Smooth muscle cell (in vitro differentiated cells): ENCODE data around the gene NRGN. TPM values are rescaled to one million over a fixed set of nuclear protein-coding genes. Genes with fewer than 3 reads are reported as not detected.

Source experiments
- DNase-seq: peaks from one replicate; lab custom pipeline; 2025; ENCODE audit not compliant: unreplicated experiment; lab: John Stamatoyannopoulos, UW
- H2AFZ ChIP-seq: fragments of 200-600 bp; sonication (generic); 2 replicates; pipeline ENCODE4 v1.6.0; 2016; ENCODE audit warnings: antibody characterized with exemption, low read depth, mild to moderate bottlenecking
- H3F3A ChIP-seq: fragments of 200-600 bp; sonication (generic); 2 replicates; pipeline ENCODE4 v1.6.0; 2017; ENCODE audit warnings: antibody characterized with exemption, low read depth
- H3K27ac ChIP-seq: fragments of 200-600 bp; sonication (generic); 2 replicates; pipeline ENCODE4 v1.5.1; 2016; ENCODE audit warnings: low read depth, mild to moderate bottlenecking
- H3K27me3 ChIP-seq: fragments of 200-600 bp; sonication (generic); 2 replicates; pipeline ENCODE4 v1.6.1; 2016; ENCODE audit warnings: low read depth, mild to moderate bottlenecking
- H3K36me3 ChIP-seq: fragments of 200-600 bp; sonication (generic); 2 replicates; pipeline ENCODE4 v1.5.1; 2016; ENCODE audit warnings: low read depth
- H3K4me1 ChIP-seq: fragments of 200-600 bp; sonication (generic); 2 replicates; pipeline ENCODE4 v1.5.1; 2016; ENCODE audit warnings: low read depth
- H3K4me2 ChIP-seq: fragments of 200-600 bp; sonication (generic); 2 replicates; pipeline ENCODE4 v1.6.0; 2016; ENCODE audit warnings: mild to moderate bottlenecking
- H3K4me3 ChIP-seq: fragments of 200-600 bp; sonication (generic); 2 replicates; pipeline ENCODE4 v1.5.1; 2016; ENCODE audit warnings: mild to moderate bottlenecking
- H3K79me2 ChIP-seq: fragments of 200-600 bp; sonication (generic); 2 replicates; pipeline ENCODE4 v1.6.0; 2016; ENCODE audit warnings: low read depth, mild to moderate bottlenecking
- H3K9ac ChIP-seq: fragments of 200-600 bp; sonication (generic); 2 replicates; pipeline ENCODE4 v1.6.0; 2016; ENCODE audit warnings: low read depth
- H3K9me3 ChIP-seq: fragments of 200-600 bp; sonication (generic); replicated peaks from 2 replicates; pipeline ENCODE4 v1.5.1; 2016; ENCODE audit warnings: low read depth
- H4K20me1 ChIP-seq: fragments of 200-600 bp; sonication (generic); 2 replicates; pipeline ENCODE4 v1.6.0; 2016; ENCODE audit warnings: low read depth
- WGBS: methylation state at CpG from one replicate; pipeline ENCODE4 v1.1.7; 2016; ENCODE audit warnings: low lambda C conversion rate; 5-methylcytosine and 5-hydroxymethylcytosine counted together
- polyA plus RNA-seq: library from polyadenylated mRNA; unstranded; fragments of >200 nt; fragmentation: Nextera tagmentation; extraction: Ambion mirVana; gene quantifications from 2 replicates; pipeline ENCODE4 v1.2.1, GENCODE V29; 2016
- total RNA-seq: library from RNA; depleted of rRNA; stranded (reverse); fragments of >200 nt; gene quantifications from 2 replicates; pipeline ENCODE4 v1.2.3, GENCODE V29; 2014
- TF ChIP-seq, protein P1 (sequence below): fragments of 200-600 bp; sonication (generic); IDR thresholded peaks from 2 replicates; pipeline ENCODE4 v1.5.1; 2017; ENCODE audit warnings: borderline replicate concordance, mild to moderate bottlenecking, antibody characterized with exemption; ENCODE audit not compliant: insufficient read depth, poor library complexity, severe bottlenecking

NRGN gene
- total and polyA plus RNA-seq, 2 experiments from 2014 or later: 1.2 to 2.0 TPM

- H4K20me1 ChIP-seq: no peaks in the 10 kb centered on the region
- peaks cover 15% of the 10 kb centered on the region for H3K4me1 ChIP-seq
- H2AFZ ChIP-seq: peak overlapping the region; percentile 46
- no peaks in the 10 kb centered on the region for H3K79me2 ChIP-seq
- TF ChIP-seq, protein P1, sequence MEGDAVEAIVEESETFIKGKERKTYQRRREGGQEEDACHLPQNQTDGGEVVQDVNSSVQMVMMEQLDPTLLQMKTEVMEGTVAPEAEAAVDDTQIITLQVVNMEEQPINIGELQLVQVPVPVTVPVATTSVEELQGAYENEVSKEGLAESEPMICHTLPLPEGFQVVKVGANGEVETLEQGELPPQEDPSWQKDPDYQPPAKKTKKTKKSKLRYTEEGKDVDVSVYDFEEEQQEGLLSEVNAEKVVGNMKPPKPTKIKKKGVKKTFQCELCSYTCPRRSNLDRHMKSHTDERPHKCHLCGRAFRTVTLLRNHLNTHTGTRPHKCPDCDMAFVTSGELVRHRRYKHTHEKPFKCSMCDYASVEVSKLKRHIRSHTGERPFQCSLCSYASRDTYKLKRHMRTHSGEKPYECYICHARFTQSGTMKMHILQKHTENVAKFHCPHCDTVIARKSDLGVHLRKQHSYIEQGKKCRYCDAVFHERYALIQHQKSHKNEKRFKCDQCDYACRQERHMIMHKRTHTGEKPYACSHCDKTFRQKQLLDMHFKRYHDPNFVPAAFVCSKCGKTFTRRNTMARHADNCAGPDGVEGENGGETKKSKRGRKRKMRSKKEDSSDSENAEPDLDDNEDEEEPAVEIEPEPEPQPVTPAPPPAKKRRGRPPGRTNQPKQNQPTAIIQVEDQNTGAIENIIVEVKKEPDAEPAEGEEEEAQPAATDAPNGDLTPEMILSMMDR: no peak
- H3K27me3 ChIP-seq: peaks cover 100% of the 10 kb centered on the region
- H3K4me3 ChIP-seq: peak overlapping the region; percentile 61
- H3K36me3 ChIP-seq: no peaks in the 10 kb centered on the region
- no peaks in the 10 kb centered on the region for H3K9me3 ChIP-seq
- no peak for DNase-seq
- 2% methylated on average over 38 of the region's 41 CpGs for WGBS
- no peaks in the 10 kb centered on the region for H3F3A ChIP-seq
- peak overlapping the region; percentile 90 for H3K4me2 ChIP-seq
- H3K9ac ChIP-seq: no peak overlapping the region
- H3K27ac ChIP-seq: no peak overlapping the region
Measured at GRCh38 chr11:124745835-124746620, 6.3 kb downstream of the NRGN start.

DNA sequence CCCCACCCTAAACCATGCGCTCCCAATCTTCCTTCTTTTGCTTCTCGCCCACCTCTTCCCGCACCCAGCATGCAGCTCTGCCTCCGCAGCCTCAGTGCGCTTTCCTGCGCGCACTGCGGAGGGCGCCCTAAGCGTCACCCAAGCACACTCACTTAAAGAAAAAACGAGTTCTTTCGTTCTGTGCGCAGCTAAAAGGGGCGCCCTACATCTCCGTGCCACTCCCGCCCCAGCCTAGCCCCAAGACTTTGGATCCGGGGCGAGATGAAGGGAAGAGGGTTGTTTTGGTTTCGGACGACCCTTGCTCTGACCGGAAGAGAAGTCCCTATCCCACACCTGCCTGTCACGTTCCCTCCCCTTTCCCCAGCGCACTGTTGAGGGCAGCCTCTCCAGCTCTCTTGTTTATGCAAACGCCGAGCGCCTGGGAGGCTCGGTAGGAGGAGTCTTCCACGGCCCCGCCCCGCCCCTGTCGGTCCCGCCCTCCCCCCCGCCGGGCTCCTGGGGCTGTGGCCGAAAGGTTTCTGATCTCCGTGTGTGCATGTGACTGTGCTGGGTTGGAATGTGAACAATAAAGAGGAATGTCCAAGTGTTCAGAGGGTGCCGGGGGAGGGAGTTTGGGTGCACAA is 7.0 kb downstream of the NRGN start:
- peaks cover 100% of the 10 kb centered on the region for H3K27me3 ChIP-seq
- no peak overlapping the region for H3K9ac ChIP-seq

DNA sequence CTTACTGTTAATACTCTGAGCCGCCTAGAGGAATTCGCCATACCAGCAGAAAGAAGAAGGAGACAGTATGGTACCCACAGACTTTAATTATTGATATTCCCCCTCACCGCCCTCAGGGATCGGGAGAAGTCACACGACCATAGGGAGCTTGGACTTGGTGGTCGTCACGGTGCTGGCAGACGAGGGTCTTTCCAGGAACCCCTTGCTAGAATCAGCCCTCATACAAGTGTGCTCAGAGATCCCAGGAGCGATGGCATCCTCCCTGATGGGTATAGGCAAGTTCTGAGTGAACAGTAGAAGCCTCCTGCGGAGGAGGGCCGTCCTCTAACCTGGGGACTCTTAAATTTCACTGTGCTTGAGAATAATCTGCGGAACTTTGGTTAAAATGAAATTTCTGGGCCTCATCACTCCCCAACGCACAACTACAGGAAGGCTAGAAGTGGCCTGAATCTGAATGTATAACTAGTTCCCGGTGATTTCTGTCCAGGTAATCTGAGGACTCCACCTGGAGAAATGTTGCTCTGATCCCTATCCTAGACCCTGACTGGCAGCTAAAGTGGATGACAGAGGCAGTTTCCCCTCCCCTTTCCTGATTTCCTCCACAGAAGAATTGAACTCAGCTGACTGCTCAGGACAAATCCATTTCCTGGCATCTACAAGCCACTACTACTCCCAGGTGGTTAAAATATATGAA is 7.8 kb downstream of the NRGN start:
- no peak for DNase-seq
- H3K79me2 ChIP-seq: no peaks in the 10 kb centered on the region
- no peak overlapping the region for H3K27ac ChIP-seq
- WGBS: 53% methylated on average over 14 of the region's 14 CpGs
- no peak overlapping the region for H2AFZ ChIP-seq
- TF ChIP-seq, protein P1: no peak
- no peaks in the 10 kb centered on the region for H3K36me3 ChIP-seq
- H3K4me3 ChIP-seq: no peak overlapping the region
- H3K9me3 ChIP-seq: no peaks in the 10 kb centered on the region
- H3K27me3 ChIP-seq: peaks cover 100% of the 10 kb centered on the region
- H3K4me2 ChIP-seq: no peak overlapping the region
- no peaks in the 10 kb centered on the region for H4K20me1 ChIP-seq
- H3K4me1 ChIP-seq: peaks cover 15% of the 10 kb centered on the region
- H3K9ac ChIP-seq: no peak overlapping the region
- H3F3A ChIP-seq: no peaks in the 10 kb centered on the region

More for the DNA sequence above, 7.0 kb downstream of the NRGN start:
- no peak overlapping the region for H3K27ac ChIP-seq
- no peaks in the 10 kb centered on the region for H3F3A ChIP-seq
- TF ChIP-seq, protein P1: peak; percentile 37
- no peaks in the 10 kb centered on the region for H4K20me1 ChIP-seq
- WGBS: 3% methylated on average over 35 of the region's 37 CpGs
- H3K4me1 ChIP-seq: peaks cover 15% of the 10 kb centered on the region
- no peaks in the 10 kb centered on the region for H3K79me2 ChIP-seq
- peak overlapping the region; percentile 90 for H3K4me2 ChIP-seq
- peak overlapping the region; percentile 46 for H2AFZ ChIP-seq
- H3K9me3 ChIP-seq: no peaks in the 10 kb centered on the region
- peak overlapping the region; percentile 61 for H3K4me3 ChIP-seq
- no peak for DNase-seq
- H3K36me3 ChIP-seq: no peaks in the 10 kb centered on the region
